ENCODE measurements around the gene KIAA0319L. TPM values are rescaled to one million over a fixed set of nuclear protein-coding genes. Genes with fewer than 3 reads are reported as not detected.

The KIAA0319L gene
- total and polyA plus RNA-seq, 2 experiments from 2014 or later = 56.7 to 77.3 TPM

- DNase-seq (ENCODE audit: low read depth in 1 of 2, low spot score in 1 of 2) = peak in 1 of 2 donors; percentile 12
- Histone ChIP-seq H3K9me3 (ENCODE audit: low read depth) (no peaks in the 10 kb centered on the region), H3K27me3 (no peaks in the 10 kb centered on the region), H3K4me3 (no peak overlapping the region), H3K27ac (no peak overlapping the region), H3K36me3 (no peaks in the 10 kb centered on the region), H3K4me1 (ENCODE audit: low read depth) (no peaks in the 10 kb centered on the region)
- no peak for TF ChIP-seq CTCF (IDR thresholded peaks at IDR 0.05; ENCODE audit: low read depth, low read length)
Measured at GRCh38 chr1:35488336-35488735, 68.9 kb downstream of the KIAA0319L start.

GRCh38 chr1:35486858-35487408 lies 70.3 kb downstream of the KIAA0319L start:
- no peak for DNase-seq (ENCODE audit: low read depth in 1 of 2, low spot score in 1 of 2)
- Histone ChIP-seq H3K4me3 (no peak overlapping the region), H3K27me3 (no peaks in the 10 kb centered on the region), H3K9me3 (ENCODE audit: low read depth) (no peaks in the 10 kb centered on the region), H3K27ac (no peak overlapping the region), H3K36me3 (no peaks in the 10 kb centered on the region), H3K4me1 (ENCODE audit: low read depth) (no peaks in the 10 kb centered on the region)
- TF ChIP-seq CTCF (IDR thresholded peaks at IDR 0.05; ENCODE audit: low read depth, low read length) = no peak

- peaks cover 4% of the 10 kb centered on the region for H3K36me3 ChIP-seq
- no peak for TF ChIP-seq CTCF (IDR thresholded peaks at IDR 0.05; ENCODE audit: low read depth, low read length)
- no peaks in the 10 kb centered on the region for H3K27me3 ChIP-seq
- H3K4me3 ChIP-seq = no peak overlapping the region
- no peaks in the 10 kb centered on the region for H3K4me1 ChIP-seq (ENCODE audit: low read depth)
- H3K9me3 ChIP-seq (ENCODE audit: low read depth) = no peaks in the 10 kb centered on the region
- H3K27ac ChIP-seq = no peak overlapping the region
- DNase-seq (ENCODE audit: low read depth in 1 of 2, low spot score in 1 of 2) = no peak
Measured at GRCh38 chr1:35481229-35481628, 76.0 kb downstream of the KIAA0319L start.

- no peak overlapping the region for H3K27ac ChIP-seq
- no peak for DNase-seq (ENCODE audit: low read depth in 1 of 2, low spot score in 1 of 2)
- TF ChIP-seq CTCF (IDR thresholded peaks at IDR 0.05; ENCODE audit: low read depth, low read length) = no peak
- H3K9me3 ChIP-seq (ENCODE audit: low read depth) = no peaks in the 10 kb centered on the region
- H3K4me3 ChIP-seq = no peak overlapping the region
- H3K27me3 ChIP-seq = no peaks in the 10 kb centered on the region
- H3K36me3 ChIP-seq = peaks cover 22% of the 10 kb centered on the region
- no peaks in the 10 kb centered on the region for H3K4me1 ChIP-seq (ENCODE audit: low read depth)
Measured at GRCh38 chr1:35477870-35478269, 79.3 kb downstream of the KIAA0319L start.

GRCh38 chr1:35475856-35476674 lies 81.1 kb downstream of the KIAA0319L start:
- Histone ChIP-seq H3K4me1 (ENCODE audit: low read depth) (no peaks in the 10 kb centered on the region), H3K36me3 (peaks cover 22% of the 10 kb centered on the region), H3K27me3 (no peaks in the 10 kb centered on the region), H3K4me3 (no peak overlapping the region), H3K9me3 (ENCODE audit: low read depth) (no peaks in the 10 kb centered on the region), H3K27ac (no peak overlapping the region)
- TF ChIP-seq CTCF (IDR thresholded peaks at IDR 0.05; ENCODE audit: low read depth, low read length) = no peak
- DNase-seq (ENCODE audit: low read depth in 1 of 2, low spot score in 1 of 2) = no peak
